ENCODE data around the gene ARL10.

ARL10 gene

DNA sequence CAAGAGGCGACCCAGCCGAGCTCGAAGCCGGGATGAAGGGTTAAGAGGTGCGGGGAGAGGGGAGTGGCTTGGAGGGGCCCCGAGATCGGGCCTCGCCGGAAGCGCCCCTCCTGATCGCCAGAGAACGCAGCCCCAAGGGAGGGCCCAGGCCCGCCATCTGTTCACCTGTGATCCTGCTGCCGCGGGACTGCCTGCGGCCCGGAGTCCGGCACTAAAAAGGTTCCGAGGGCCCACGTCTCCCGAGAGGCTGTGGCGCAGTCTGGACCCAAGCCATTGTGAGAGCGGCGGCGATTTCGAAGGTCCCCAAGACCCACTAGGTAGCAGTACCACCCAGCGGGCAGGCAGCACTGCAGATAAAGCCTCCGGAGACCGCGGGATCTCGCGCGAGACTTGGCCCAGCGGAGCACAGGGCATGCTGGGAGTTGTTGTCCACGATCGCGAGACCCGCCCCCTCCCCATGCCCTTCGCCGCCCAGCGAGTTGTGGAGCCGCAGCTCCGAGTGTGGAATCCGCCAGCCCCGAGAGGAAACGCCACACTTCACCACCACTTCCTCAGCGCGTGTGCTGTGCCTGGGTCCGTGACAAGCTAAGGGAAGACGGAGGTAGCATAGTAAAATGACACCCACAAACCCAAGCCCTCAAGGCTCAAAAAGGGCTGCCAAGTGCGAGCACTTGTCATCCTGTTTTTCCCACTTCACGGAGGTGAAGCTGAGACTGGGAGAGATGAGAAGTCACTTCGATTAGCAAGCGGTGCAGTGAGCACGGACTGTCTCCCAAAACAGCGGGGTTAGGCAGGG lies 3.7 kb upstream of the ARL10 start, which contains the start of gene KIAA1191 (continued):
- no peak for TF ChIP-seq ZNF530 (tag by site-specific recombination; IDR thresholded peaks at IDR 0.05; ENCODE audit: low read depth)
- no peak for TF ChIP-seq ZNF645 (tag by site-specific recombination; IDR thresholded peaks at IDR 0.05)
- TF ChIP-seq, protein P1, sequence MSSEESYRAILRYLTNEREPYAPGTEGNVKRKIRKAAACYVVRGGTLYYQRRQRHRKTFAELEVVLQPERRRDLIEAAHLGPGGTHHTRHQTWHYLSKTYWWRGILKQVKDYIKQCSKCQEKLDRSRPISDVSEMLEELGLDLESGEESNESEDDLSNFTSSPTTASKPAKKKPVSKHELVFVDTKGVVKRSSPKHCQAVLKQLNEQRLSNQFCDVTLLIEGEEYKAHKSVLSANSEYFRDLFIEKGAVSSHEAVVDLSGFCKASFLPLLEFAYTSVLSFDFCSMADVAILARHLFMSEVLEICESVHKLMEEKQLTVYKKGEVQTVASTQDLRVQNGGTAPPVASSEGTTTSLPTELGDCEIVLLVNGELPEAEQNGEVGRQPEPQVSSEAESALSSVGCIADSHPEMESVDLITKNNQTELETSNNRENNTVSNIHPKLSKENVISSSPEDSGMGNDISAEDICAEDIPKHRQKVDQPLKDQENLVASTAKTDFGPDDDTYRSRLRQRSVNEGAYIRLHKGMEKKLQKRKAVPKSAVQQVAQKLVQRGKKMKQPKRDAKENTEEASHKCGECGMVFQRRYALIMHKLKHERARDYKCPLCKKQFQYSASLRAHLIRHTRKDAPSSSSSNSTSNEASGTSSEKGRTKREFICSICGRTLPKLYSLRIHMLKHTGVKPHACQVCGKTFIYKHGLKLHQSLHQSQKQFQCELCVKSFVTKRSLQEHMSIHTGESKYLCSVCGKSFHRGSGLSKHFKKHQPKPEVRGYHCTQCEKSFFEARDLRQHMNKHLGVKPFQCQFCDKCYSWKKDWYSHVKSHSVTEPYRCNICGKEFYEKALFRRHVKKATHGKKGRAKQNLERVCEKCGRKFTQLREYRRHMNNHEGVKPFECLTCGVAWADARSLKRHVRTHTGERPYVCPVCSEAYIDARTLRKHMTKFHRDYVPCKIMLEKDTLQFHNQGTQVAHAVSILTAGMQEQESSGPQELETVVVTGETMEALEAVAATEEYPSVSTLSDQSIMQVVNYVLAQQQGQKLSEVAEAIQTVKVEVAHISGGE (tag by site-specific recombination; conservative IDR thresholded peaks at IDR 0.05; ENCODE audit: low read depth) = peak; percentile 95
- TF ChIP-seq MYNN (tag by site-specific recombination; IDR thresholded peaks at IDR 0.05; ENCODE audit: borderline replicate concordance) = no peak
- peak; percentile 44; the same call in 1 of the 2 replicates for TF ChIP-seq ZNF629 (tag by site-specific recombination; IDR thresholded peaks at IDR 0.05)
- no peak for TF ChIP-seq ZNF202 (tag by site-specific recombination; IDR thresholded peaks at IDR 0.05; ENCODE audit: borderline replicate concordance)
- TF ChIP-seq ZNF16 (tag by site-specific recombination; IDR thresholded peaks at IDR 0.05; ENCODE audit: low read depth) = no peak
- TF ChIP-seq EGR2 (tag by site-specific recombination; IDR thresholded peaks at IDR 0.05; ENCODE audit: low read depth) = peak; percentile 45
- no peak for TF ChIP-seq ZNF704 (tag by site-specific recombination; IDR thresholded peaks at IDR 0.05)
- TF ChIP-seq ZXDB (tag by site-specific recombination; IDR thresholded peaks at IDR 0.05) = peak; percentile 77; the same call in 1 of the 2 replicates
- TF ChIP-seq KLF9 (tag by site-specific recombination; IDR thresholded peaks at IDR 0.05; ENCODE audit: low read depth) = peak; percentile 96
- TF ChIP-seq, protein P2, sequence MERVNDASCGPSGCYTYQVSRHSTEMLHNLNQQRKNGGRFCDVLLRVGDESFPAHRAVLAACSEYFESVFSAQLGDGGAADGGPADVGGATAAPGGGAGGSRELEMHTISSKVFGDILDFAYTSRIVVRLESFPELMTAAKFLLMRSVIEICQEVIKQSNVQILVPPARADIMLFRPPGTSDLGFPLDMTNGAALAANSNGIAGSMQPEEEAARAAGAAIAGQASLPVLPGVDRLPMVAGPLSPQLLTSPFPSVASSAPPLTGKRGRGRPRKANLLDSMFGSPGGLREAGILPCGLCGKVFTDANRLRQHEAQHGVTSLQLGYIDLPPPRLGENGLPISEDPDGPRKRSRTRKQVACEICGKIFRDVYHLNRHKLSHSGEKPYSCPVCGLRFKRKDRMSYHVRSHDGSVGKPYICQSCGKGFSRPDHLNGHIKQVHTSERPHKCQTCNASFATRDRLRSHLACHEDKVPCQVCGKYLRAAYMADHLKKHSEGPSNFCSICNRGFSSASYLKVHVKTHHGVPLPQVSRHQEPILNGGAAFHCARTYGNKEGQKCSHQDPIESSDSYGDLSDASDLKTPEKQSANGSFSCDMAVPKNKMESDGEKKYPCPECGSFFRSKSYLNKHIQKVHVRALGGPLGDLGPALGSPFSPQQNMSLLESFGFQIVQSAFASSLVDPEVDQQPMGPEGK (tag by site-specific recombination; IDR thresholded peaks at IDR 0.05) = peak; percentile 82
- no peak for TF ChIP-seq SETDB1 (IDR thresholded peaks at IDR 0.05; ENCODE audit: insufficient read length, low read length)
- TF ChIP-seq ZNF335 (tag by site-specific recombination; conservative IDR thresholded peaks at IDR 0.05) = peak; percentile 100
- no peak for TF ChIP-seq MEIS1 (CRISPR knock-in tag; IDR thresholded peaks at IDR 0.05; ENCODE audit: borderline replicate concordance)
- peak; percentile 83 for TF ChIP-seq ZFP37 (tag by site-specific recombination; IDR thresholded peaks at IDR 0.05)
- TF ChIP-seq, protein P3, sequence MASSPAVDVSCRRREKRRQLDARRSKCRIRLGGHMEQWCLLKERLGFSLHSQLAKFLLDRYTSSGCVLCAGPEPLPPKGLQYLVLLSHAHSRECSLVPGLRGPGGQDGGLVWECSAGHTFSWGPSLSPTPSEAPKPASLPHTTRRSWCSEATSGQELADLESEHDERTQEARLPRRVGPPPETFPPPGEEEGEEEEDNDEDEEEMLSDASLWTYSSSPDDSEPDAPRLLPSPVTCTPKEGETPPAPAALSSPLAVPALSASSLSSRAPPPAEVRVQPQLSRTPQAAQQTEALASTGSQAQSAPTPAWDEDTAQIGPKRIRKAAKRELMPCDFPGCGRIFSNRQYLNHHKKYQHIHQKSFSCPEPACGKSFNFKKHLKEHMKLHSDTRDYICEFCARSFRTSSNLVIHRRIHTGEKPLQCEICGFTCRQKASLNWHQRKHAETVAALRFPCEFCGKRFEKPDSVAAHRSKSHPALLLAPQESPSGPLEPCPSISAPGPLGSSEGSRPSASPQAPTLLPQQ (tag by site-specific recombination; IDR thresholded peaks at IDR 0.05) = peak; percentile 85
- no peak for TF ChIP-seq IKZF3 (tag by site-specific recombination; IDR thresholded peaks at IDR 0.05)
- TF ChIP-seq ZNF785 (tag by site-specific recombination; IDR thresholded peaks at IDR 0.05) = 0 out of 2 replicates have a peak, but pooled peaks have one; percentile 19
- TF ChIP-seq KLF17 (tag by site-specific recombination; IDR thresholded peaks at IDR 0.05) = peak; percentile 71
- no peak for TF ChIP-seq ZNF544 (tag by site-specific recombination; IDR thresholded peaks at IDR 0.05)
- peak; percentile 48; the same call in 1 of the 2 replicates for TF ChIP-seq ZNF394 (tag by site-specific recombination; IDR thresholded peaks at IDR 0.05; ENCODE audit: borderline replicate concordance)
- no peak for TF ChIP-seq INSM2 (tag by site-specific recombination; IDR thresholded peaks at IDR 0.05)
- TF ChIP-seq ZBTB48 (tag by site-specific recombination; IDR thresholded peaks at IDR 0.05) = peak; percentile 61
- TF ChIP-seq, protein P4, sequence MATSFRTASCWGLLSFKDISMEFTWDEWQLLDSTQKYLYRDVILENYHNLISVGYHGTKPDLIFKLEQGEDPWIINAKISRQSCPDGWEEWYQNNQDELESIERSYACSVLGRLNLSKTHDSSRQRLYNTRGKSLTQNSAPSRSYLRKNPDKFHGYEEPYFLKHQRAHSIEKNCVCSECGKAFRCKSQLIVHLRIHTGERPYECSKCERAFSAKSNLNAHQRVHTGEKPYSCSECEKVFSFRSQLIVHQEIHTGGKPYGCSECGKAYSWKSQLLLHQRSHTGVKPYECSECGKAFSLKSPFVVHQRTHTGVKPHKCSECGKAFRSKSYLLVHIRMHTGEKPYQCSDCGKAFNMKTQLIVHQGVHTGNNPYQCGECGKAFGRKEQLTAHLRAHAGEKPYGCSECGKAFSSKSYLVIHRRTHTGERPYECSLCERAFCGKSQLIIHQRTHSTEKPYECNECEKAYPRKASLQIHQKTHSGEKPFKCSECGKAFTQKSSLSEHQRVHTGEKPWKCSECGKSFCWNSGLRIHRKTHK (tag by site-specific recombination; IDR thresholded peaks at IDR 0.05) = no peak

Data from HEK293 (cell line).